Choroid plexus epithelial cell (primary cell): ENCODE measurements around the gene NTSR1.

Experiments used
- DNase-seq: peaks from one replicate; pipeline ENCODE4 v3.0.0-alpha.2; 2010; ENCODE audit warnings: low read depth
- H3K4me3 ChIP-seq: 2 replicates; pipeline ENCODE4 v1.5.1; 2011; ENCODE audit warnings: low read depth, mild to moderate bottlenecking, control low read depth, low read length, moderate library complexity
- CTCF ChIP-seq: conservative IDR thresholded peaks from 2 replicates; pipeline ENCODE4 v1.5.1; 2011; ENCODE audit warnings: low read depth, mild to moderate bottlenecking, control low read depth, inconsistent platforms, low read length, moderate library complexity

The NTSR1 gene

GRCh38 chr20:62707921-62708521 lies 615 bp upstream of the NTSR1 start:
- peak; percentile 28 for TF ChIP-seq CTCF
- no peak overlapping the region for H3K4me3 ChIP-seq
- no peak for DNase-seq

GRCh38 chr20:62709537-62709905 lies 885 bp downstream of the NTSR1 start:
- no peak overlapping the region for H3K4me3 ChIP-seq
- no peak for DNase-seq
- no peak for TF ChIP-seq CTCF

GRCh38 chr20:62710221-62710885 lies 1.7 kb downstream of the NTSR1 start:
- no peak for TF ChIP-seq CTCF
- H3K4me3 ChIP-seq: no peak overlapping the region
- DNase-seq: no peak

- DNase-seq: no peak
- H3K4me3 ChIP-seq: no peak overlapping the region
- no peak for TF ChIP-seq CTCF
Measured at GRCh38 chr20:62710886-62711702, 2.5 kb downstream of the NTSR1 start.

GRCh38 chr20:62711703-62712101 lies 3.1 kb downstream of the NTSR1 start:
- DNase-seq: no peak

GRCh38 chr20:62712606-62713005 lies 4.0 kb downstream of the NTSR1 start:
- no peak for DNase-seq
- TF ChIP-seq CTCF: no peak
- no peak overlapping the region for H3K4me3 ChIP-seq

More at GRCh38 chr20:62711703-62712101, 3.1 kb downstream of the NTSR1 start:
- H3K4me3 ChIP-seq: no peak overlapping the region
- TF ChIP-seq CTCF: no peak
